HepG2 (cell line): ENCODE measurements around the gene MCM6. TPM values are rescaled to one million over a fixed set of nuclear protein-coding genes. Genes with fewer than 3 reads are reported as not detected.

Source experiments
- ARNT ChIP-seq: fragments of 450-650 bp; IDR thresholded peaks from 2 replicates; pipeline ENCODE4 v1.6.1; 2017
- CBX1 ChIP-seq: IDR thresholded peaks from one replicate; pipeline ENCODE4 v1.6.1; 2016; ENCODE audit warnings: antibody characterized with exemption, low read depth
- CREB1 ChIP-seq, 2 experiments: fragments of 450-650 bp in 1 of 2; IDR thresholded peaks; 2 replicates each; pipeline ENCODE4 v1.6.1; 2016 to 2017; ENCODE audit warnings: control low read depth in 1 of 2, mild to moderate bottlenecking in 1 of 2, missing compliant biosample characterization in 1 of 2, missing genetic modification characterization in 1 of 2
- ETV5 ChIP-seq: IDR thresholded peaks from 2 replicates; pipeline ENCODE4 v1.6.1; 2018; ENCODE audit warnings: missing biosample characterization, missing genetic modification reagents, inconsistent platforms, borderline replicate concordance
- FOXJ3 ChIP-seq: sonication (generic); formaldehyde crosslinking; IDR thresholded peaks from 2 replicates; pipeline ENCODE4 v1.4.0; 2020; ENCODE audit warnings: missing genetic modification reagents, mild to moderate bottlenecking, borderline replicate concordance
- GABPB1 ChIP-seq: IDR thresholded peaks from 2 replicates; pipeline ENCODE4 v1.6.1; 2016; ENCODE audit warnings: mild to moderate bottlenecking, missing genetic modification reagents, moderate library complexity, missing compliant biosample characterization
- GATAD1 ChIP-seq: IDR thresholded peaks from 2 replicates; pipeline ENCODE4 v1.6.1; 2016; ENCODE audit warnings: missing genetic modification reagents, missing compliant biosample characterization
- HMG20A ChIP-seq: IDR thresholded peaks from 2 replicates; pipeline ENCODE4 v1.6.1; 2016; ENCODE audit warnings: borderline replicate concordance
- KMT2A ChIP-seq: sonication (generic); formaldehyde crosslinking; IDR thresholded peaks from 2 replicates; pipeline ENCODE4 v1.4.0; 2020; ENCODE audit warnings: missing genetic modification reagents
- NFYC ChIP-seq: IDR thresholded peaks from 2 replicates; pipeline ENCODE4 v1.6.1; 2016; ENCODE audit warnings: missing genetic modification reagents, missing compliant biosample characterization
- PATZ1 ChIP-seq: sonication (generic); formaldehyde crosslinking; IDR thresholded peaks from 2 replicates; pipeline ENCODE4 v1.4.0; 2020; ENCODE audit warnings: missing genetic modification reagents
- PHF20 ChIP-seq: sonication (generic); formaldehyde crosslinking; IDR thresholded peaks from 2 replicates; pipeline ENCODE4 v1.5.0; 2020; ENCODE audit warnings: mild to moderate bottlenecking, missing genetic modification reagents
- RARA ChIP-seq: IDR thresholded peaks from 2 replicates; pipeline ENCODE4 v1.6.1; 2016; ENCODE audit warnings: missing genetic modification reagents, missing compliant biosample characterization
- REL ChIP-seq: sonication (generic); formaldehyde crosslinking; conservative IDR thresholded peaks from 2 replicates; pipeline ENCODE4 v1.8.0; 2022; ENCODE audit warnings: mild to moderate bottlenecking, missing genetic modification reagents, moderate library complexity
- SIN3A ChIP-seq: IDR thresholded peaks from 2 replicates; pipeline ENCODE4 v1.6.1; 2011; ENCODE audit warnings: low read depth, mild to moderate bottlenecking, control low read depth, low read length, borderline replicate concordance
- TFDP2 ChIP-seq: sonication (generic); formaldehyde crosslinking; IDR thresholded peaks from 2 replicates; pipeline ENCODE4 v1.4.0; 2020; ENCODE audit warnings: missing genetic modification reagents
- U2AF2 ChIP-seq: fragments of 200-400 bp; formaldehyde crosslinking; IDR thresholded peaks from 2 replicates; pipeline ENCODE4 v1.6.1; 2017; ENCODE audit warnings: low read depth, mild to moderate bottlenecking, low read length
- ZNF234 ChIP-seq: sonication (generic); formaldehyde crosslinking; conservative IDR thresholded peaks from 2 replicates; pipeline ENCODE4 v1.5.1; 2020; ENCODE audit warnings: mild to moderate bottlenecking, missing genetic modification reagents
- ZNF281 ChIP-seq: sonication (generic); formaldehyde crosslinking; IDR thresholded peaks from 2 replicates; pipeline ENCODE4 v1.4.0; 2020; ENCODE audit warnings: missing genetic modification reagents, borderline replicate concordance
- ZNF382 ChIP-seq: sonication (generic); formaldehyde crosslinking; IDR thresholded peaks from 2 replicates; pipeline ENCODE4 v1.5.0; 2020; ENCODE audit warnings: missing genetic modification reagents, mild to moderate bottlenecking, borderline replicate concordance
- ZNF777 ChIP-seq: sonication (generic); formaldehyde crosslinking; IDR thresholded peaks from 2 replicates; pipeline ENCODE4 v1.4.0; 2020; ENCODE audit warnings: missing genetic modification reagents
- ZSCAN25 ChIP-seq: sonication (generic); formaldehyde crosslinking; IDR thresholded peaks from 2 replicates; pipeline ENCODE4 v1.8.0; 2022; ENCODE audit warnings: mild to moderate bottlenecking, missing genetic modification reagents
- polyA plus RNA-seq, 8 experiments: library from polyadenylated mRNA; depleted of rRNA in 3 of 8; stranded (reverse) in 7 of 8; unstranded in 1 of 8; fragments of >200 nt; fragmentation: Illumina TruSeq in 4 of 8; extraction: Trizol in 4 of 8; gene quantifications; 2 replicates each; pipeline versions ENCODE4 v1.2.1 to v1.2.3, GENCODE V29; 2011 to 2016; ENCODE audit warnings: low read depth in 4 of 8, missing spikeins in 1 of 8, mixed read lengths in 1 of 8; ENCODE audit not compliant: insufficient read depth in 1 of 8
- total RNA-seq, 5 experiments: library from RNA; depleted of rRNA; stranded (reverse); fragments of >200 nt; fragmentation: Illumina TruSeq; extraction: Trizol; gene quantifications; 2 replicates each; pipeline ENCODE4 v1.2.3, GENCODE V29; 2016; ENCODE audit warnings: low read depth in 1 of 5
- TF ChIP-seq, protein P1 (sequence below): sonication (generic); formaldehyde crosslinking; IDR thresholded peaks from 2 replicates; pipeline ENCODE4 v1.4.0; 2020; ENCODE audit warnings: mild to moderate bottlenecking, missing genetic modification reagents

The MCM6 gene
- total and polyA plus RNA-seq, 2 of the 13 experiments (the other 11 are each of a cell fraction or from before 2014, with no cell fraction given), result 9.7 to 18.7 TPM

GRCh38 chr2:135876066-135876711 lies at the start of gene MCM6 (continued):
- 0 out of 2 replicates have a peak, but pooled peaks have one; percentile 17 for TF ChIP-seq PATZ1 (CRISPR knock-in tag)
- TF ChIP-seq CREB1 (IDR thresholded peaks at IDR 0.05), result peak; percentile 62
- peak; percentile 33; the same call in 1 of the 2 replicates for TF ChIP-seq CREB1 (CRISPR knock-in tag; IDR thresholded peaks at IDR 0.05)
- no peak for TF ChIP-seq U2AF2
- peak; percentile 98 for TF ChIP-seq TFDP2 (CRISPR knock-in tag)
- no peak for TF ChIP-seq ZSCAN25
- TF ChIP-seq GATAD1, result 0 out of 2 replicates have a peak, but pooled peaks have one; percentile 11
- TF ChIP-seq REL (CRISPR knock-in tag), result peak; percentile 95
- TF ChIP-seq ZNF234 (CRISPR knock-in tag), result no peak
- peak; percentile 74; the same call in 1 of the 2 replicates for TF ChIP-seq KMT2A (CRISPR knock-in tag)
- TF ChIP-seq GABPB1 (CRISPR knock-in tag), result peak; percentile 73
- TF ChIP-seq ARNT, result no peak
- no peak for TF ChIP-seq FOXJ3 (CRISPR knock-in tag)
- TF ChIP-seq CBX1, result no peak
- no peak for TF ChIP-seq RARA (CRISPR knock-in tag)
- no peak for TF ChIP-seq HMG20A
- TF ChIP-seq ETV5, result peak; percentile 61
- TF ChIP-seq NFYC (CRISPR knock-in tag), result peak; percentile 88
- TF ChIP-seq ZNF281 (CRISPR knock-in tag), result no peak
- TF ChIP-seq ZNF382 (CRISPR knock-in tag), result no peak
- TF ChIP-seq, protein P1, sequence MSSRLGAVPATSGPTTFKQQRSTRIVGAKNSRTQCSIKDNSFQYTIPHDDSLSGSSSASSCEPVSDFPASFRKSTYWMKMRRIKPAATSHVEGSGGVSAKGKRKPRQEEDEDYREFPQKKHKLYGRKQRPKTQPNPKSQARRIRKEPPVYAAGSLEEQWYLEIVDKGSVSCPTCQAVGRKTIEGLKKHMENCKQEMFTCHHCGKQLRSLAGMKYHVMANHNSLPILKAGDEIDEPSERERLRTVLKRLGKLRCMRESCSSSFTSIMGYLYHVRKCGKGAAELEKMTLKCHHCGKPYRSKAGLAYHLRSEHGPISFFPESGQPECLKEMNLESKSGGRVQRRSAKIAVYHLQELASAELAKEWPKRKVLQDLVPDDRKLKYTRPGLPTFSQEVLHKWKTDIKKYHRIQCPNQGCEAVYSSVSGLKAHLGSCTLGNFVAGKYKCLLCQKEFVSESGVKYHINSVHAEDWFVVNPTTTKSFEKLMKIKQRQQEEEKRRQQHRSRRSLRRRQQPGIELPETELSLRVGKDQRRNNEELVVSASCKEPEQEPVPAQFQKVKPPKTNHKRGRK (CRISPR knock-in tag), result no peak
- no peak for TF ChIP-seq PHF20 (CRISPR knock-in tag)
- TF ChIP-seq ZNF777 (CRISPR knock-in tag), result peak; percentile 70
- 0 out of 2 replicates have a peak, but pooled peaks have one; percentile 36 for TF ChIP-seq SIN3A
